Measurements from ENCODE around the gene SPAG5.
A peak's percentile ranks its signal among the peaks of the same experiment; 100 is the strongest.

SPAG5 gene

DNA sequence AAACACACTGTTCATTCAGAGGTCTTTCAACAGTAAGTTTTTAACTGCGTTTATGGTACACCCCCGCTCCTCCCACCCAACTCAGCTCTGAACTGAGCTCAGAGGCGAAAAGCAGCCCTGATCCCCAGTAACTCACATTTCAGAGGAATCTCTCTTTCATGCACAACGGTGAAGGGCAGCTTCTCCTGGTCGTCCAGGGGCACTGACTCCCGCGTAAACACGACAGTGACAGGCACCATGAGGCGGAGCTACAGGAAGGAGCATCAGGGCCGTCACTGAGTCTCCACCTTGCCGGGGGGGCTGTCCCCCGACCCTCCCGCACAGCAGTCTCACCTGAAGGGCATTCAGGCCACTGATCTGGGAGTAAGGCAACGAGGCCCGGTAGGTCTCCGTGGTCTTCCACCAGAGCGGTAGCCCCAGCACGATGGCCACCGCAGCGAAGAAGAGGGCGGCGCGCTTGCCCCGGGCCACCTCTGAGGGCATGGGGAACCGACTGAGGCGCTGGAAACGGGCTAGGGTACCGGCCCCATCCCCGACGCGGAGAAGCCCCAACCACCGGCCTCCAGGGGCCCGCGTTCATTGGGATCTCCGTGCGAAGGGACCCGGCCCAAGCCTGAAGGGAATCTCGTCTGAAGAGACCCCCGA, 28.0 kb downstream of the SPAG5 start:
- peak; percentile 31 for DNase-seq

DNA sequence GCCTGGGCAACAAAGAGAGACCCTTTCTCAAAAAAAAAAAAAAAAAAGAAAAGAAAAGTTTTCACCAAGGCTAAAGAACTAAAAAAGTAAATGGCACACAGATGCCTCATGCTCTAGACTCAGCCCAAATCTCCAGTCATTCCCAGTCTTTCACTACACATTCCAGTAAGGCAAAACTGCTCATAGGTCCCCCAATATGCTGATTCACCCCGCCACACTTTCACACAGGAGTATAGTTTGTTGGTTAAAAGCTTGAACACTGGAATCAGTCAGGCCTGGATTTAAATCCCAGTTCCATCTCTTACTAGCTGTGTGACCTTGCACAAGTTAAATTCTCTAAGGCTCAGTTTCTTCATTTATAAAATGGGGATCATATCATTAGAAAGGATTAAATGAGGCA, 29.4 kb downstream of the SPAG5 start:
- DNase-seq, result no peak

DNA sequence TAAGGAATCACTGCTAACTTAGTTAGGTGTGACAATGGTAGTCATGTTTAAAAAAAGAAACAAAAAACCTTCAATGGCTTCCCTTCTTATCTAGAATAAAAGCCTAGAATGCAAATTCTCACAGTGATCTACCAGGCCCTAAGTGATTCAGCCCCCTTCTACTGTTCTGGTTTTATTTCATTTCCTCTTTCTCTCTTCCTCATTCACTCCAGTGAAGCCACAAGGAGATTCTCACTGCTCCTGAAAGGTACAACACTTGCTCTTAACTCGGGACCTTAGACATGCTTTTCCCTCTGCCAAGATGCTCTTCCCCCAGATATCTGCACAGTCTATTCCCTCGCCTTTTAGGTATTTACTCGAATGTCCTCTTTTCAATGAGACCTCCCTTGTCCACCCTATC, 31.2 kb downstream of the SPAG5 start:
- DNase-seq, result no peak

GRCh38 chr17:28563475-28563874, 35.4 kb downstream of the SPAG5 start:
- DNase-seq, result no peak

GRCh38 chr17:28555022-28555421, 43.8 kb downstream of the SPAG5 start:
- no peak for DNase-seq

DNA sequence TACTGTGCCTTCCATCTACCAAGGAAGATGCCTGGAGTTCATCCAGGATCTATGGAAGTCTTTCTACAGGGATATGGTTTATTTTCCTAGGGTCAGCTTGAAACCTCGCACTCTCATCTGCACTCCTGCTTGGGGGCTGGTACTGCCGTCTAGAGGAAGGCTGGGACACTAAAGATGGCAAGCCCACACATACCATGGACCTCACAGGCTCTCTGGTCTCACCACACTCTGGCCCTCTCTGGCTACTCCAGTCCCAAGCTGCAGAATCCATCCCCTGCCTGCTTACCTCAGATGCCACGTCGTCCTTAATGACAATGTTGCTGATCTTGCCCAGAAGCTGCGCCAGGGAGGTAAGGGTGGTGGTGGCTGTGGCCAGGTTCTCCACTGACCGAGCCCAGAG, 44.3 kb downstream of the SPAG5 start:
- DNase-seq, result no peak

GRCh38 chr17:28553000-28553505, 45.8 kb downstream of the SPAG5 start:
- no peak for DNase-seq

DNA sequence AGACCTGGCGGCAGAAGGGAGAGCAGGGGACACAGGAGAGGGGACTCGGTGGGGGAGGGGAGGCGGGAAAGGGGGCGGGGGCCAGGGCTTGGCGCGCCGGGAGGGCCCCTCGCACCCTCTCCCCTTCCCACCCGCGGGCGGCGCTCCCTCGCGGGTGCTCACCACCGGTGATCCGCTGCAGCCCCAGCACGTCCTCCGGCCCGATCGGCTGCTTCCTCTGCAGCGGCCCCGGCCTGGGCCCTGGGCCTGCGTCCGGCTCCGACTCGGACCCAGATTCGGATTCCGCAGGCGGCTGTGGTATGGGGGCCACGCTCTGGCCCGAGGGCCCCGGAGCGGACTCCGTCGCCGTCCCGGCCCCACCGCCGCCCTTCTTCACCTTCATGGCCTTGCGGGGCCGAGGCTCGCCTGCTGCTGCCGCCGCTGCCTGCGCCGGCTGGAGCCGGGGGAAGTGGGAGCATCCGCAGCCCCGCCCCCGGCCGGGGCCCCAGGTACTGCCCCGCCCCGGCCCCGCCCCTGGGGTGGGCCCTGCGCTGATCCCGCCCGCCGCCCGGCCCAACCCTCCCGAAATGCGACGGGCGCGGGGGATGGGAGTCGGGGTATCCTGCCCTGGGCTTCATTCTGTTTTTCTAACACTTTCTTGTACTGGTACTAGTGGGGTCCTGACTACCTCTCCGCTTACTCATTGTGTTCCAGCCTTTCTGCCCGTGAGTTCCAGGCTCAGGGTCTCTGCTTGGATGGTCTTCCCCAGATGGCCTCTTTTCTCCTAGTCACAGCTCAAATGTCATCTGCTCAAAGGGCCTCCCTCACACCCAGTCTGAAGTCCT, 46.4 kb downstream of the SPAG5 start, which contains the start of gene UNC119:
Gene UNC119, minus strand, starts transcription at position 449 of the 824 bp plus-strand sequence. Its CDS starts 67 bp downstream, at position 382.
- DNase-seq, result peak; percentile 60

DNA sequence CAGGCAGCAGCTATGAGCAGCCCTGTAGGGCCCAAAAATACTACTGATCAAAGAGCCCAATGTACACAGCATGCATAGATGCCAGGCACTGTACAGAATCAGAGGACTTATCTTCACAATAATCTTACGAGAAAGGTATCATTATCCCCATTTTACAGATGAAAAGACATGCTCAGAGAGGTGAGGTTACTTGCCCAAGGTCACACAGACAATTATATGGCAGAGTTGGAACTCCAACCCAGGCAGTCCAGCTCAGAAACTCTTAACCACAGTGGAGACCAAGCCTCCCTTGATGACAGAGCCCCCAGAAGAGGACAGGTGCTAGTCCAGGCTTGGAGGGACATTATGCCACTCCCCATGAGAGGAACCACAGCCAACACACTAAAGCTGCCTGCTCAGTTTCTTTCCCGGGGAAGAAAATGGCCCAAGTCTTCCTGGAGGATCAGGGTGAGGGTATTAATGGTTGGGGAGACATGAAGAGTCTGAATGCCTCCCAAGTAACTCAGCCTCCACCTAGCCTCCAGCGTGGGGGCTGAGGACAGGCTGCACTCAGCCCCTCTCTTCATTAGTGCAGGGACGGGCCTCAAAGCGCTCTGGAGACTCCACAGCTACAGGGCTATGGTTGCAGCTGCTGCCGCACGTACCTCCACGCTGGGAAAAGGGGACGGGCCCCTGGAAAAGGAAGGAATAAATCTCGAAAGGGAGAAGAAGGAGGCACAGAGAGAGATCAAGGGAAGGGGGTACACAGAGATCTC, 47.2 kb downstream of the SPAG5 start:
- no peak for DNase-seq

DNA sequence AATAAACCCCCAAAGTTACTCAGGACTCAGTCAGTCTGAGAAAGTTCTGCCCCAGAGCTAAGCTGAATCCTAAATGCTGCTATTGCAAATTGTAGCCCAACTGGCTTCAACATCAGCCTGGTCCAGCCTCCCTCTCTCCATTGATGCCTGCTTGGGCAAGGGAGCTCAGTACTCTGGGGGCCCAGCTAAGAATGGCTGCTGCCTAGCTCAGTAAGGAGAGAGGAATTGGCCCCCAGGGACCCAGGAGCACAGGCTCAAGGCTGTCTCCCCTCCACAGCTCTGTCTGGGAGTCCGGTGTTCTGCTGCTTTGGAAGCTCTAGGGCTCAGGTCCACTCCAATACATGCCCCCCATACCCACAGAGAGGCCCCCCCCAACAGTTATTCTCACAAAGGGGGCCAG, 48.0 kb downstream of the SPAG5 start:
- DNase-seq, result no peak

- peak; percentile 29 for DNase-seq
Measured at GRCh38 chr17:28549236-28550132, 49.3 kb downstream of the SPAG5 start.

GRCh38 chr17:28548417-28549130, 50.3 kb downstream of the SPAG5 start:
- DNase-seq, result no peak

GRCh38 chr17:28547623-28548416, 51.0 kb downstream of the SPAG5 start:
- DNase-seq, result peak; percentile 29

GRCh38 chr17:28547096-28547622, 51.7 kb downstream of the SPAG5 start:
- DNase-seq, result no peak

- no peak for DNase-seq
Measured at GRCh38 chr17:28545787-28546415, 52.9 kb downstream of the SPAG5 start.

GRCh38 chr17:28545141-28545503, 53.7 kb downstream of the SPAG5 start:
- no peak for DNase-seq

DNA sequence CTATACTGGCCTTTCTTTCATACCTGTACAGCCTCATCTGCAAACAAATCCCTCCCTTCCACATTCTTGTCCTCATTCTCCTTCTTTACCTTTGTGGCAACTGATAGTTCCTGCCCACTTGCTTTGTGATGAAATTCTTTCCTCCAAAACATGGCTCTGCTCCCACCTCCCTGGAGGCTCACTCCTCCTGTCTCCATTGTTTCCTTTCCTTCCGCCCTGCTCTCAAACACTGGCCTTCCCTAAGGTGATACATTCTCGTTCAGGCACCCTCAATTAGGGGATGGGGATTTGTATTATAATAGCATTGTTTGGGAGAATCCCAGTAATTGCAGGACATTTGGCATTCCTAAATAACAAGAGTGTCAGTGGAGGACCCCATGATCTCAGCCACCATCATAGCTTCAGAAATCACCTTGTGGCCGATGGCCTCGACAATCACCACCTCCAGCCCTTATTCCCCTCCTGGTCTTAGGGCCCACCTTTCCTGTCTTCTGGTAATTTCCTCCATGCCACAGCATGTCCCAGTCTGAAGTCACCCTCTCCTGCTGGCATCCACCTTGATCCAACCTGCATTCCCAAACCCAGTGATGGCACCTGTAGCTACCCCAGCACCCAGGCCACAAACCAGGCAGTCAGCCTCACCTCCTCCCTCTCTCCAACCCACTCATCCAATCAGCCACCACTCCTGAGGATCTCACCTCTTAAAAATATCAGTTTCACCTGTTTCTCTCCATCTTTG, 54.3 kb downstream of the SPAG5 start:
- no peak for DNase-seq

GRCh38 chr17:28541439-28541838, 57.4 kb downstream of the SPAG5 start:
- no peak for DNase-seq

- no peak for DNase-seq
Measured at GRCh38 chr17:28540231-28540630, 58.6 kb downstream of the SPAG5 start.

Data from activated CD4-positive, alpha-beta T cell treated with anti-CD3 and anti-CD28 coated beads for 1 hour (primary cell).